CD14-positive monocyte (primary cell): ENCODE data around the gene CIB4. TPM values are rescaled to one million over a fixed set of nuclear protein-coding genes. Genes with fewer than 3 reads are reported as not detected.

Experiments
- DNase-seq, 3 donors: peaks; one replicate each; pipeline ENCODE4 v3.0.0-alpha.2; 2011 to 2022
- H2AFZ ChIP-seq: 2 replicates; pipeline ENCODE4 v1.6.0; 2012; ENCODE audit warnings: mild to moderate bottlenecking, low read depth, low read length, inconsistent platforms; ENCODE audit not compliant: insufficient read depth, poor library complexity, severe bottlenecking
- H3K27ac ChIP-seq, 2 donors: 1 replicate in 1 of 2; 2 replicates in 1 of 2; pipeline ENCODE4 v1.5.1; 2012 to 2013; ENCODE audit warnings: low read length in 2 of 2, control low read depth in 1 of 2, inconsistent platforms in 1 of 2, low read depth in 1 of 2, mild to moderate bottlenecking in 1 of 2
- H3K27me3 ChIP-seq, 2 donors: one replicate each; pipeline versions ENCODE4 v1.6.0 to v1.6.1; 2011 to 2013; ENCODE audit warnings: low read length in 2 of 2; ENCODE audit not compliant: control insufficient read depth in 2 of 2, insufficient read depth in 2 of 2
- H3K36me3 ChIP-seq, 2 donors: replicated peaks in 1 of 2; 1 replicate in 1 of 2; 2 replicates in 1 of 2; pipeline versions ENCODE4 v1.5.1 to v1.6.1; 2012 to 2013; ENCODE audit warnings: low read length in 2 of 2, control low read depth in 1 of 2, inconsistent platforms in 1 of 2, mild to moderate bottlenecking in 1 of 2; ENCODE audit not compliant: insufficient read depth in 2 of 2, control insufficient read depth in 1 of 2
- H3K4me1 ChIP-seq, 2 donors: 1 replicate in 1 of 2; 2 replicates in 1 of 2; pipeline versions ENCODE4 v1.5.1 to v1.6.1; 2012 to 2013; ENCODE audit warnings: low read length in 2 of 2, control low read depth in 1 of 2, inconsistent platforms in 1 of 2, mild to moderate bottlenecking in 1 of 2, moderate library complexity in 1 of 2; ENCODE audit not compliant: insufficient read depth in 2 of 2, control insufficient read depth in 1 of 2
- H3K4me2 ChIP-seq: replicated peaks from 2 replicates; pipeline ENCODE3; 2012; ENCODE audit warnings: low read length, moderate library complexity, mild to moderate bottlenecking; ENCODE audit not compliant: poor library complexity, severe bottlenecking; ENCODE audit errors: extremely low read depth
- H3K4me3 ChIP-seq, 3 experiments: fragments of 200-600 bp in 1 of 3; sonication (generic) in 1 of 3; replicated peaks in 1 of 3; 1 replicate in 2 of 3; 2 replicates in 1 of 3; pipeline ENCODE4 v1.5.1; 2011 to 2013; ENCODE audit warnings: low read length in 3 of 3, mild to moderate bottlenecking in 3 of 3, control low read depth in 2 of 3, low read depth in 2 of 3, inconsistent platforms in 1 of 3, moderate library complexity in 1 of 3
- H3K79me2 ChIP-seq: 2 replicates; pipeline ENCODE4 v1.6.0; 2012; ENCODE audit warnings: mild to moderate bottlenecking, control low read depth, inconsistent platforms, low read length, moderate library complexity; ENCODE audit not compliant: insufficient read depth
- H3K9ac ChIP-seq: 2 replicates; pipeline ENCODE4 v1.6.0; 2017; ENCODE audit warnings: low read length, mild to moderate bottlenecking; ENCODE audit not compliant: insufficient read depth, poor library complexity, severe bottlenecking
- H3K9me3 ChIP-seq, 2 donors: replicated peaks in 1 of 2; 1 replicate in 1 of 2; 2 replicates in 1 of 2; pipeline versions ENCODE4 v1.5.1 to v1.6.1; 2012 to 2013; ENCODE audit warnings: low read length in 2 of 2, control low read depth in 1 of 2; ENCODE audit not compliant: control insufficient read depth in 1 of 2, insufficient read depth in 1 of 2
- H4K20me1 ChIP-seq: 2 replicates; pipeline ENCODE4 v1.6.0; 2012; ENCODE audit warnings: mild to moderate bottlenecking, low read length, control low read depth, moderate library complexity; ENCODE audit not compliant: insufficient read depth
- H3K27ac Mint-ChIP-seq, 7 donors: one replicate each; pipeline ENCODE4 v1.8.0; 2020; ENCODE audit warnings: mild to moderate bottlenecking in 7 of 7, mixed read lengths in 7 of 7, moderate library complexity in 6 of 7, inconsistent platforms in 2 of 7
- H3K27me3 Mint-ChIP-seq, 3 donors: one replicate each; pipeline ENCODE4 v1.8.0; 2021 to 2022; ENCODE audit warnings: low read depth in 3 of 3, mild to moderate bottlenecking in 3 of 3, mixed read lengths in 3 of 3, moderate library complexity in 3 of 3, inconsistent platforms in 1 of 3
- H3K36me3 Mint-ChIP-seq, 2 donors: one replicate each; pipeline ENCODE4 v1.8.0; 2020; ENCODE audit warnings: mixed read lengths in 2 of 2, inconsistent platforms in 1 of 2, mild to moderate bottlenecking in 1 of 2
- H3K4me1 Mint-ChIP-seq: one replicate; pipeline ENCODE4 v1.8.0; 2020; ENCODE audit warnings: mild to moderate bottlenecking, mixed read lengths
- H3K4me3 Mint-ChIP-seq, 2 donors: one replicate each; pipeline ENCODE4 v1.8.0; 2020; ENCODE audit warnings: mild to moderate bottlenecking in 2 of 2, mixed read lengths in 2 of 2, moderate library complexity in 1 of 2
- H3K9me3 Mint-ChIP-seq, 7 donors: one replicate each; pipeline ENCODE4 v1.8.0; 2020 to 2022; ENCODE audit warnings: mixed read lengths in 7 of 7, mild to moderate bottlenecking in 6 of 7, moderate library complexity in 6 of 7, inconsistent platforms in 2 of 7
- CTCF ChIP-seq: fragments of 200-600 bp; IDR thresholded peaks from one replicate; pipeline ENCODE4 v1.8.0; 2022; ENCODE audit warnings: antibody characterized with exemption, mild to moderate bottlenecking
- WGBS: methylation state at CpG from one replicate; pipeline ENCODE4 v1.1.5; 2013; ENCODE audit warnings: missing lambda C conversion rate; ENCODE audit not compliant: insufficient coverage; 5-methylcytosine and 5-hydroxymethylcytosine counted together
- intact Hi-C, 2 donors: fragments of 100-400 bp; cut with micrococcal nuclease; formaldehyde crosslinking; loops; one replicate each; pipeline versions ENCODE4 v1.15.0 to v1.15.1; 2023
- polyA plus RNA-seq, 3 donors: library from polyadenylated mRNA; depleted of rRNA in 1 of 3; unstranded in 2 of 3; stranded (reverse) in 1 of 3; fragments of 300-500 nt in 2 of 3; fragments of >200 nt in 1 of 3; fragmentation: Illumina TruSeq in 2 of 3; gene quantifications; 1 replicate in 2 of 3; 2 replicates in 1 of 3; pipeline ENCODE4 v1.2.3, GENCODE V29; 2012 to 2021

CIB4 gene
- polyA plus RNA-seq, 3 donors, result not detected

- Histone ChIP-seq H3K27ac (no peak overlapping the region), H3K79me2 (no peaks in the 10 kb centered on the region), H2AFZ (no peak overlapping the region), H3K9me3 (no peaks in the 10 kb centered on the region), H3K36me3 (no peaks in the 10 kb centered on the region), H3K27me3 (peaks cover 0 to 2% of the 10 kb centered on the region in 2 donors), H3K4me2 (no peak overlapping the region), H4K20me1 (no peaks in the 10 kb centered on the region), H3K4me3 (no peak overlapping the region), H3K9ac (no peak overlapping the region), H3K4me1 (peaks cover 6 to 9% of the 10 kb centered on the region in 2 donors)
- peaks cover 4 to 15% (median 8%) of the 10 kb centered on the region in 3 donors for H3K27me3 Mint-ChIP-seq
- no peaks in the 10 kb centered on the region for H3K36me3 Mint-ChIP-seq
- H3K4me1 Mint-ChIP-seq, result peaks cover 6% of the 10 kb centered on the region
- DNase-seq, result no peak
- H3K9me3 Mint-ChIP-seq, result peaks cover 0 to 1% (median 0%) of the 10 kb centered on the region in 7 donors
- 95% methylated on average over 10 of the region's 10 CpGs for WGBS
- intact Hi-C loops, result no loop called here
- no peak overlapping the region for H3K4me3 Mint-ChIP-seq
- H3K27ac Mint-ChIP-seq, result no peak overlapping the region
- no peak for TF ChIP-seq CTCF
Observed at GRCh38 chr2:26618611-26619010, 22.6 kb downstream of the CIB4 start.

- Mint-ChIP-seq H3K4me3 (no peak overlapping the region), H3K27ac (no peak overlapping the region), H3K9me3 (peaks cover 0 to 1% (median 0%) of the 10 kb centered on the region in 7 donors), H3K36me3 (no peaks in the 10 kb centered on the region), H3K27me3 (peaks cover 4 to 15% (median 8%) of the 10 kb centered on the region in 3 donors), H3K4me1 (peaks cover 8% of the 10 kb centered on the region)
- H4K20me1 ChIP-seq, result no peaks in the 10 kb centered on the region
- no peak for DNase-seq
- H3K27ac ChIP-seq, result no peak overlapping the region
- 93% methylated on average over 7 of the region's 7 CpGs for WGBS
- intact Hi-C loops, result no loop called here
- H3K36me3 ChIP-seq, result no peaks in the 10 kb centered on the region
- H3K4me2 ChIP-seq, result no peak overlapping the region
- no peak for TF ChIP-seq CTCF
- no peaks in the 10 kb centered on the region for H3K79me2 ChIP-seq
- no peak overlapping the region for H3K9ac ChIP-seq
- no peaks in the 10 kb centered on the region for H3K9me3 ChIP-seq
- peaks cover 0 to 2% of the 10 kb centered on the region in 2 donors for H3K27me3 ChIP-seq
- peaks cover 8 to 9% of the 10 kb centered on the region in 2 donors for H3K4me1 ChIP-seq
- no peak overlapping the region for H3K4me3 ChIP-seq
- no peak overlapping the region for H2AFZ ChIP-seq
Observed at GRCh38 chr2:26617588-26618083, 23.5 kb downstream of the CIB4 start.
